Choroid plexus epithelial cell (primary cell): ENCODE data around the gene VTI1A.
A peak's percentile ranks its signal among the peaks of the same experiment; 100 is the strongest.

Experiments
- DNase-seq: peaks from one replicate; pipeline ENCODE4 v3.0.0-alpha.2; 2010; ENCODE audit warnings: low read depth
- H3K4me3 ChIP-seq: 2 replicates; pipeline ENCODE4 v1.5.1; 2011; ENCODE audit warnings: low read depth, mild to moderate bottlenecking, control low read depth, low read length, moderate library complexity
- TF ChIP-seq, protein P1 (sequence below): conservative IDR thresholded peaks from 2 replicates; pipeline ENCODE4 v1.5.1; 2011; ENCODE audit warnings: low read depth, mild to moderate bottlenecking, control low read depth, inconsistent platforms, low read length, moderate library complexity

The VTI1A gene

DNA sequence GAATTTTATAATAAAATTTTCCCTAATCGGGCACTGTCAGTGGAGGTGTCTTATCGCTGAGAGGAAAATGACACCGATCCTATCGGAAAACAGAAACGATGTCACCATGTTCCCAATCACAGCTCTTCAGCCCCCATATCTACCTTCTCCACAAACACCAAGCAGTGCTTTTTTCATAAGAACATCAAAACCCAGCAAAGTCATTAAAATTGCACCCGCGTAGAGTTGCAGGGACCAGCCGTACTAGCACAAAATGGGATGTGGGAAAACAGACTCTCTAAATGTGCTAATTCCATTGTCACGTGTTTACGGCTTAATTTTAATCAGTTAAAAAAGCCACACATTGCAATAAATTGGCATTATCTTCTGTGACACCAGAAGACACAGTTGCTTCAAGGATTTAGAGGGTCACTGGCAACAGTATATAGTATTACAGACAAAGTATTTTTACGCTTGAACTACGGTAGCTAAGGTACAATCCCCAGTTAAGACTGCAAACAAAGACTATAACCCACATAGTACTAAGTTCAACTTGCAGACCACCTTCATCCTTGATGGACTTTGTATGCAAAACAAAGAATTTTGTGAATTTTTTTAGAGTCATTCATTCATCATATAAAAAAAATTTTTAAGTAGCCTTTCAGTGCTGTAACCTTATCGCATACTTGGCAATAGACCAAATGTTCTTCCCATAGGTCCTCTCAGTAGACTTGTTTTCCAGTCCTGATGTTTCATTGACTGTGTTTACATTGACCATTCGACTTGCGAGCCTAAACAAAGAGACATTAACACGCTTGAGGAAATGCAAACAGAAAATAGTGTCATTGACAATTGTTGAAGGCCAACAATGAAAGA, 116.0 kb downstream of the VTI1A start:
- TF ChIP-seq, protein P1, sequence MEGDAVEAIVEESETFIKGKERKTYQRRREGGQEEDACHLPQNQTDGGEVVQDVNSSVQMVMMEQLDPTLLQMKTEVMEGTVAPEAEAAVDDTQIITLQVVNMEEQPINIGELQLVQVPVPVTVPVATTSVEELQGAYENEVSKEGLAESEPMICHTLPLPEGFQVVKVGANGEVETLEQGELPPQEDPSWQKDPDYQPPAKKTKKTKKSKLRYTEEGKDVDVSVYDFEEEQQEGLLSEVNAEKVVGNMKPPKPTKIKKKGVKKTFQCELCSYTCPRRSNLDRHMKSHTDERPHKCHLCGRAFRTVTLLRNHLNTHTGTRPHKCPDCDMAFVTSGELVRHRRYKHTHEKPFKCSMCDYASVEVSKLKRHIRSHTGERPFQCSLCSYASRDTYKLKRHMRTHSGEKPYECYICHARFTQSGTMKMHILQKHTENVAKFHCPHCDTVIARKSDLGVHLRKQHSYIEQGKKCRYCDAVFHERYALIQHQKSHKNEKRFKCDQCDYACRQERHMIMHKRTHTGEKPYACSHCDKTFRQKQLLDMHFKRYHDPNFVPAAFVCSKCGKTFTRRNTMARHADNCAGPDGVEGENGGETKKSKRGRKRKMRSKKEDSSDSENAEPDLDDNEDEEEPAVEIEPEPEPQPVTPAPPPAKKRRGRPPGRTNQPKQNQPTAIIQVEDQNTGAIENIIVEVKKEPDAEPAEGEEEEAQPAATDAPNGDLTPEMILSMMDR = no peak
- H3K4me3 ChIP-seq = no peak overlapping the region
- peak; percentile 52 for DNase-seq

GRCh38 chr10:112564337-112564736, 117.3 kb downstream of the VTI1A start:
- no peak for DNase-seq
- TF ChIP-seq, protein P1 = no peak
- H3K4me3 ChIP-seq = no peak overlapping the region

GRCh38 chr10:112565434-112566053, 118.5 kb downstream of the VTI1A start:
- TF ChIP-seq, protein P1 = peak; percentile 78
- peak; percentile 89 for DNase-seq
- no peak overlapping the region for H3K4me3 ChIP-seq

DNA sequence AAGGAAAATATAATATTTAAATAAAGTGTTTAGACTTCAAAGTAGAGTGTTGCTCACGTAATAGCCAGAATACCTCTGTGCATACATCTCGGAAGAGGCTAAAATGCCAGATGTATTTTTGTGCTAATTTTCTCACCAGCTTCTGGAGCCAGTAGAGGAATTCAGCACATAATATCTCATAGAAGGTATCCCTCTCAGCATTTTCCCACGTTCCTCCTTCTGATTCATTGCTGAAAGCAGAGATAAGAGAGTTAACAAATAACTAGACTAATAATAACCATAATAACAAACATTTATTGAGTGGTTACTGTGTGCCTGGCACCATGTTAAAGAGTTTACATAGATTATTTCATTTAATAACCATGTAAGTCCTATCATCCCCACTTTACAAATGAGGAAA, 123.6 kb downstream of the VTI1A start:
- DNase-seq = peak; percentile 24
- TF ChIP-seq, protein P1 = no peak
- H3K4me3 ChIP-seq = no peak overlapping the region

DNA sequence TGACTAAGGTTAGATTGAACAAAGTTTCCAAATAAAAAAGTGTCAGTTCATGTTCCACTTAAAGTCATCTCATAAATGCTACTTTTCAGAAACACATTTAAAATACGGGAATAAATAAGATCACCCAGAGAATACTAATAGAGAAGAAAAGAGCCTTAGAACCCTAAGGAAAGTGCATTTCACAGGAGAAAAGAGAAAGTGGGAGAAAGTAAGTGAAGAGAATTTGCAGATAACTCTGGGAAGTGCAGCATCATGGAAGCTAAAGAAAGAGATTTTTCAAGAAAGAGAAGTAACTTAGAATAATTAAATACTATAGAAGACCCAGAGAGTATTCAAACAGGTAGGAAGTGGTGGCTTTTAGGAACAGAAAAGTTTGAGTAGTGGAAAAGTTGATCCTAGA, 132.6 kb downstream of the VTI1A start:
- no peak overlapping the region for H3K4me3 ChIP-seq
- TF ChIP-seq, protein P1 = no peak
- DNase-seq = no peak

DNA sequence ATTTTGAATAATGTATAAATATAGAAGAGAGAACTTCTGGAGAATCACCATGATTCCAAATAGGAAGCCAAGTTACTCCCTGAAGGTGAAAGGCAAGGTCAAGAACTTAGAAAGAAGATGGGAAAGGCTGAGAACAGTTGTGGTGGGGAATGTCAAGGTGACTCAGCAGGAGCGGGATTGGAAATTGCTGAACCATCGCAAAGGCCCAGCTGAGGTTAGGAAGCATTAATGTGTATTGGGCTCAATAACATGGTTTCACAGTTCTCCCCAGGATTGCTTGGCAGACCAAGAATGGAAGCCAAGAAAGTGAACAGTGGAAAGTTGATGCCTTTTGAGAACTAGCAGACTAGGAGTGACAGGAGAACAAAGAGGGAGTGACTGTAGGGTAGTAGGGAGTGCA, 133.3 kb downstream of the VTI1A start:
- no peak overlapping the region for H3K4me3 ChIP-seq
- DNase-seq = no peak

More for the DNA sequence above, 133.3 kb downstream of the VTI1A start:
- TF ChIP-seq, protein P1 = no peak
